BJ (cell line): Measurements from ENCODE around the gene MEIS2. TPM values are rescaled to one million over a fixed set of nuclear protein-coding genes. Genes with fewer than 3 reads are reported as not detected.

ENCODE experiments used
- CTCF ChIA-PET: fragments of 350-600 bp; formaldehyde crosslinking; extraction: SDS; loops from one replicate; lab custom pipeline; 2021; ENCODE audit warnings: antibody characterized with exemption, inconsistent platforms; lab: Yijun Ruan, JAX
- POLR2A ChIA-PET: fragments of 300-600 bp; sonication (Branson Sonifier 250); formaldehyde crosslinking; extraction: SDS; loops from one replicate; lab custom pipeline; 2021; ENCODE audit warnings: antibody characterized with exemption; lab: Charles Lee
- DNase-seq: peaks from one replicate; pipeline ENCODE4 v3.0.0-alpha.2; 2011; ENCODE audit warnings: low read depth
- H3K27me3 ChIP-seq: 2 replicates; pipeline ENCODE4 v1.6.0; 2011; ENCODE audit warnings: low read length; ENCODE audit not compliant: control insufficient read depth, insufficient read depth
- H3K36me3 ChIP-seq: 2 replicates; pipeline ENCODE4 v1.5.1; 2011; ENCODE audit warnings: low read length; ENCODE audit not compliant: control insufficient read depth, insufficient read depth
- H3K4me3 ChIP-seq: 2 replicates; pipeline ENCODE4 v1.5.1; 2011; ENCODE audit warnings: low read depth, mild to moderate bottlenecking, control low read depth, low read length
- CTCF ChIP-seq: IDR thresholded peaks from 2 replicates; pipeline ENCODE4 v1.5.1; 2011; ENCODE audit warnings: low read depth, mild to moderate bottlenecking, control low read depth, inconsistent platforms, low read length, moderate library complexity; ENCODE audit not compliant: insufficient read depth
- polyA plus RNA-seq: library from polyadenylated mRNA; depleted of rRNA; stranded (reverse); fragments of >200 nt; gene quantifications from 2 replicates; pipeline ENCODE4 v1.2.3, GENCODE V29; 2011

MEIS2 gene
- polyA plus RNA-seq, 1 experiment, result 54.1 TPM

GRCh38 chr15:36947035-36947719 lies 153.2 kb downstream of the MEIS2 start:
- POLR2A ChIA-PET, result interaction anchor here (0.5 kb wide), 1 partner anchor 32 kb away, joined by 3 read pairs; no protein-coding TSS in a partner anchor

GRCh38 chr15:36944442-36944841 lies 155.9 kb downstream of the MEIS2 start:
- no peak for TF ChIP-seq CTCF
- H3K36me3 ChIP-seq, result peaks cover 2% of the 10 kb centered on the region
- no peak overlapping the region for H3K4me3 ChIP-seq
- CTCF ChIA-PET, result no interaction called here
- no peaks in the 10 kb centered on the region for H3K27me3 ChIP-seq
- DNase-seq, result no peak
- POLR2A ChIA-PET, result no interaction called here

More at GRCh38 chr15:36947035-36947719, 153.2 kb downstream of the MEIS2 start:
- Histone ChIP-seq H3K27me3 (no peaks in the 10 kb centered on the region), H3K4me3 (no peak overlapping the region), H3K36me3 (peaks cover 2% of the 10 kb centered on the region)
- DNase-seq, result no peak
- TF ChIP-seq CTCF, result no peak
- CTCF ChIA-PET, result interaction anchor here (0.7 kb wide), 1 partner anchor 1831 kb away, joined by 3 read pairs; no protein-coding TSS in a partner anchor

- TF ChIP-seq CTCF, result no peak
- no peak overlapping the region for H3K4me3 ChIP-seq
- peaks cover 2% of the 10 kb centered on the region for H3K36me3 ChIP-seq
- DNase-seq, result no peak
- ChIA-PET CTCF (no interaction called here), POLR2A (no interaction called here)
- no peaks in the 10 kb centered on the region for H3K27me3 ChIP-seq
Observed at GRCh38 chr15:36943508-36944361, 156.6 kb downstream of the MEIS2 start.

DNA sequence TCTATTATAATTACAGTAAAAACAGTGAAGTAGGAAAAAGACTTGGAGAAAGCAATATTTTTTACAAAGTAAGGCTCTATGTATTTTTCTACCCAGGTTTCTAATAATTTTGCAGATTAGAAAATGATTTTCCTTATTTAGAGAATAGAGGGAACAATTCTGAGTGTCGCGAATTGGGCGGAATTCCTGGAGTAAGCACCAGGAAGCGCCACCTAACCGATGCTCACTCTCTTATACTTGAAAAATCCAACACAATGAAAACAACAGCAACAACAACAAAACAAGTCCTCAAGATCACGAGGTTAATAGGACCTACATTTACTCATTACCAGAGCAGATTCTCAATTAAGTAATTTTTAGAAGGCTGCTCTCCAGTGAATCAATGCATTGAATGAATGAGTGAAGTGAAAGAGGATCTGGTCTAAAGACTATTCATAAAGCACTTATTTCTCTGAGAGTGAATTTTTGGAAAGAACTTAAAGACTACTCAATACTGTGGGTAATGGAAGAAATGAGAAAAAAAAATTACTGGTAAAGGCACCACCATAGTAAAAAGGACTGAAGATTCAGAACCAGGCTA lies 158.0 kb downstream of the MEIS2 start:
- Histone ChIP-seq H3K27me3 (no peaks in the 10 kb centered on the region), H3K4me3 (no peak overlapping the region), H3K36me3 (peaks cover 2% of the 10 kb centered on the region)
- ChIA-PET POLR2A (no interaction called here), CTCF (no interaction called here)
- DNase-seq, result no peak
- TF ChIP-seq CTCF, result no peak

DNA sequence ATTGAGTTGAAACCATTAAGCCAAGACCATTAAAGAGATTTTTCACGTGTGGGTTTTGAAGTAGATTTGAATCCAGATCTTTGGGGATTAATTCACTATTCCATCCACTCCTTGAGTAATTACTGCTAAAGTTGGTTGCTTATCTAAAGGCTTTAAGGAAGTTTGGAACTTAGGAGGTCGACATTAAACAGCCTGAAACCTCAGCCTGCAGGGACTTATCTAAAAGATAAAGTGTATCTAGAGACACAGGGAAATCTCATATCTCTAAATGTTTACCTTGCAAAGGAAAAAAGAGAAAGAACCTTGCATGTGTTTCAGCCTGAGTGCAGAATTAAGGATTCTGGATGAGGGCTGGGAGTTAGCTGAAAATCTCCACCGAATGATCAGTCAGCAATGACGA lies 158.6 kb downstream of the MEIS2 start:
- TF ChIP-seq CTCF, result no peak
- peaks cover 2% of the 10 kb centered on the region for H3K36me3 ChIP-seq

More for the DNA sequence above, 158.6 kb downstream of the MEIS2 start:
- ChIA-PET POLR2A (no interaction called here), CTCF (no interaction called here)
- Histone ChIP-seq H3K27me3 (no peaks in the 10 kb centered on the region), H3K4me3 (no peak overlapping the region)
- no peak for DNase-seq
